HEK293 (cell line): ENCODE data around the gene COTL1.
A peak's percentile ranks its signal among the peaks of the same experiment; 100 is the strongest.
"Not testable (repeated sequence)": the region's sequence is repeated elsewhere in the genome, so short reads cannot be mapped to it uniquely, and the experiment has no call there.

Experiments used
- CTCF ChIA-PET: fragments of 350-600 bp; formaldehyde crosslinking; extraction: SDS; loops from one replicate; lab custom pipeline; 2021; ENCODE audit warnings: antibody characterized with exemption; lab: Yijun Ruan, JAX
- POLR2A ChIA-PET: fragments of 300-600 bp; formaldehyde crosslinking; extraction: SDS; loops from one replicate; lab custom pipeline; 2020; ENCODE audit warnings: antibody characterized with exemption, inconsistent platforms; lab: Yijun Ruan, JAX
- H3K27ac ChIP-seq: fragments of 200-500 bp; sonication (Bioruptor generic); 2 replicates; pipeline ENCODE4 v1.5.1; 2014; ENCODE audit warnings: low read depth, low read length, control low read depth, inconsistent platforms; ENCODE audit errors: extremely low read depth
- H3K36me3 ChIP-seq, 2 experiments: fragments of 200-500 bp in 1 of 2; sonication (Bioruptor generic) in 1 of 2; 1 replicate in 1 of 2; 2 replicates in 1 of 2; pipeline ENCODE4 v1.5.1; 2014 to 2017; ENCODE audit warnings: inconsistent platforms in 2 of 2, low read length in 2 of 2; ENCODE audit not compliant: control insufficient read depth in 2 of 2, insufficient read depth in 1 of 2
- H3K4me1 ChIP-seq: fragments of 200-500 bp; sonication (Bioruptor generic); 2 replicates; pipeline ENCODE4 v1.5.1; 2014; ENCODE audit warnings: mild to moderate bottlenecking, low read length, inconsistent platforms; ENCODE audit not compliant: control insufficient read depth, insufficient read depth
- H3K4me3 ChIP-seq: 2 replicates; pipeline ENCODE4 v1.5.1; 2011; ENCODE audit warnings: low read depth, mild to moderate bottlenecking, control low read depth, low read length, moderate library complexity
- H3K9me3 ChIP-seq: fragments of 200-500 bp; sonication (Bioruptor generic); 2 replicates; pipeline ENCODE4 v1.5.1; 2014; ENCODE audit warnings: low read depth, low read length, inconsistent platforms; ENCODE audit not compliant: control insufficient read depth, insufficient read depth
- BCL11B ChIP-seq: fragments of 450-650 bp; formaldehyde crosslinking; IDR thresholded peaks from 2 replicates; pipeline ENCODE4 v1.5.1; 2016; ENCODE audit warnings: low read depth, missing biosample characterization, missing genetic modification characterization
- EGR2 ChIP-seq: fragments of 450-650 bp; formaldehyde crosslinking; IDR thresholded peaks from 2 replicates; pipeline ENCODE4 v1.5.1; 2016; ENCODE audit warnings: low read depth, missing biosample characterization, missing genetic modification characterization
- GFI1B ChIP-seq: fragments of 450-650 bp; formaldehyde crosslinking; IDR thresholded peaks from 2 replicates; pipeline ENCODE4 v1.5.1; 2016; ENCODE audit warnings: missing biosample characterization, missing genetic modification characterization
- ZBTB1 ChIP-seq: fragments of 450-650 bp; formaldehyde crosslinking; IDR thresholded peaks from 2 replicates; pipeline ENCODE4 v1.5.1; 2016; ENCODE audit warnings: missing biosample characterization, missing genetic modification characterization
- ZBTB20 ChIP-seq: fragments of 450-650 bp; formaldehyde crosslinking; IDR thresholded peaks from 2 replicates; pipeline ENCODE4 v1.5.1; 2016; ENCODE audit warnings: missing biosample characterization, missing genetic modification characterization
- ZFHX2 ChIP-seq: fragments of 450-650 bp; formaldehyde crosslinking; conservative IDR thresholded peaks from 2 replicates; pipeline ENCODE4 v1.5.1; 2016; ENCODE audit warnings: missing biosample characterization, missing genetic modification characterization
- ZFP37 ChIP-seq: fragments of 450-650 bp; formaldehyde crosslinking; IDR thresholded peaks from 2 replicates; pipeline ENCODE4 v1.5.1; 2016; ENCODE audit warnings: missing biosample characterization, missing genetic modification characterization
- ZNF184 ChIP-seq: fragments of 450-650 bp; IDR thresholded peaks from 2 replicates; pipeline ENCODE4 v1.5.1; 2018; ENCODE audit warnings: missing biosample characterization, mild to moderate bottlenecking, missing genetic modification characterization
- ZNF248 ChIP-seq: fragments of 450-650 bp; formaldehyde crosslinking; IDR thresholded peaks from 2 replicates; pipeline ENCODE4 v1.5.1; 2017; ENCODE audit warnings: missing biosample characterization, missing genetic modification characterization
- ZNF324 ChIP-seq: fragments of 450-650 bp; formaldehyde crosslinking; IDR thresholded peaks from 2 replicates; pipeline ENCODE4 v1.5.1; 2016; ENCODE audit warnings: missing biosample characterization, missing genetic modification characterization
- ZNF354C ChIP-seq: fragments of 450-650 bp; formaldehyde crosslinking; IDR thresholded peaks from 2 replicates; pipeline ENCODE4 v1.5.1; 2016; ENCODE audit warnings: missing biosample characterization, missing genetic modification characterization, low read depth, borderline replicate concordance
- ZNF391 ChIP-seq: fragments of 450-650 bp; formaldehyde crosslinking; IDR thresholded peaks from 2 replicates; pipeline ENCODE4 v1.5.1; 2016; ENCODE audit warnings: low read depth, missing biosample characterization, missing genetic modification characterization, borderline replicate concordance
- ZNF404 ChIP-seq: fragments of 450-650 bp; formaldehyde crosslinking; IDR thresholded peaks from 2 replicates; pipeline ENCODE4 v1.5.1; 2017; ENCODE audit warnings: missing biosample characterization, missing genetic modification characterization
- ZNF707 ChIP-seq: fragments of 450-650 bp; formaldehyde crosslinking; IDR thresholded peaks from 2 replicates; pipeline ENCODE4 v1.5.1; 2016; ENCODE audit warnings: missing biosample characterization, missing genetic modification characterization
- ZSCAN23 ChIP-seq: fragments of 450-650 bp; formaldehyde crosslinking; IDR thresholded peaks from 2 replicates; pipeline ENCODE4 v1.5.1; 2016; ENCODE audit warnings: missing biosample characterization, missing genetic modification characterization
- TF ChIP-seq, protein P1 (sequence below): fragments of 450-650 bp; formaldehyde crosslinking; IDR thresholded peaks from 2 replicates; pipeline ENCODE4 v1.5.1; 2016; ENCODE audit warnings: missing biosample characterization, missing genetic modification characterization
- TF ChIP-seq, protein P2 (sequence below): fragments of 450-650 bp; IDR thresholded peaks from 2 replicates; pipeline ENCODE4 v1.5.1; 2018; ENCODE audit warnings: missing biosample characterization, mild to moderate bottlenecking, missing genetic modification characterization
- TF ChIP-seq, protein P3 (sequence below): fragments of 450-650 bp; formaldehyde crosslinking; IDR thresholded peaks from 2 replicates; pipeline ENCODE4; 2016; ENCODE audit warnings: missing biosample characterization, missing genetic modification characterization
- TF ChIP-seq, protein P4 (sequence below): fragments of 450-650 bp; formaldehyde crosslinking; IDR thresholded peaks from 2 replicates; pipeline ENCODE4 v1.5.1; 2016; ENCODE audit warnings: missing biosample characterization, missing genetic modification characterization

The COTL1 gene

DNA sequence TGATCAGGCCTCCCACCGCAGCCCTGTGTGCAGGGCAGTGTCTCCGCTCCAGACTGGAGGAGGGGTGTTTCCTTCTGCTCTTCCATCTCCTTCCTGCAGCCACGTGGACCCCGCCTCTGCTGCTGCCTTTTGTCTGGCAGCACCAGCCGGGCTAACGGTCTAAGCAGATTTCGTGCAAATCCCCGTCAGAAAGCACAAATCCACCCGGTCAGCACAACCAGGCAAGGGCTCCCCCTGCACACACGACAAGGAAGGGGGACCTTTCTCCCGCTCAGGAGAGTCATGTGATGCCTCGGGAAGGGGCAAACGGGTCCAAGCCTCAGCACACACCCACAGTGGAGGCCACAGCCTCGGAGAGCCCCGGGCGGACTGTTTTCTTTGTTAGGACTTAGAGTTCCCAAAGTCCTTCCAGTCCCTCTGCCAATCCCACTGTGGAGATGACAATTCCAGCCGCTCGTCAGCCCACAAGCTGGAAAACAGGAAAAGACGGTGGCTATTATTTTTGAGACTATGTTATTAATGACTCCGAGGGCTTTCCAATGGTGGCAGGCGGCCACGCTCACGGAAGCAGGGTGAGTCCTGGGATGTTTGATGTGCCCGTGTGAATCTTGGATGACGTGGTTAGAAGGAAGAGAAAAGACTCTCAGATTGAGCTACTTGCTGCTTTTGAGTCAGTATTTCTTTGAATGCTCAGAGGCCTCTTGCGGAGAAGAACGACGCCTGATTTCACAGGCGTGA, 90.9 kb downstream of the COTL1 start:
- no peak overlapping the region for H3K4me3 ChIP-seq
- TF ChIP-seq, protein P1, sequence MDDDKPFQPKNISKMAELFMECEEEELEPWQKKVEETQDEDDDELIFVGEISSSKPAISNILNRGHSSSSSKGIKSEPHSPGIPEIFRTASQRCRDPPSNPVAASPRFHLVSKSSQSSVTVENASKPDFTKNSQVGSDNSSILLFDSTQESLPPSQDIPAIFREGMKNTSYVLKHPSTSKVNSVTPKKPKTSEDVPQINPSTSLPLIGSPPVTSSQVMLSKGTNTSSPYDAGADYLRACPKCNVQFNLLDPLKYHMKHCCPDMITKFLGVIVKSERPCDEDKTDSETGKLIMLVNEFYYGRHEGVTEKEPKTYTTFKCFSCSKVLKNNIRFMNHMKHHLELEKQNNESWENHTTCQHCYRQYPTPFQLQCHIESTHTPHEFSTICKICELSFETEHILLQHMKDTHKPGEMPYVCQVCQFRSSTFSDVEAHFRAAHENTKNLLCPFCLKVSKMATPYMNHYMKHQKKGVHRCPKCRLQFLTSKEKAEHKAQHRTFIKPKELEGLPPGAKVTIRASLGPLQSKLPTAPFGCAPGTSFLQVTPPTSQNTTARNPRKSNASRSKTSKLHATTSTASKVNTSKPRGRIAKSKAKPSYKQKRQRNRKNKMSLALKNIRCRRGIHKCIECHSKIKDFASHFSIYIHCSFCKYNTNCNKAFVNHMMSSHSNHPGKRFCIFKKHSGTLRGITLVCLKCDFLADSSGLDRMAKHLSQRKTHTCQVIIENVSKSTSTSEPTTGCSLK (tag by site-specific recombination): no peak
- TF ChIP-seq ZNF184 (tag by site-specific recombination) (no peak), ZBTB1 (no peak), ZNF391 (tag by site-specific recombination) (no peak), ZSCAN23 (tag by site-specific recombination) (no peak), ZNF248 (tag by site-specific recombination) (no peak), ZNF707 (tag by site-specific recombination) (no peak), BCL11B (tag by site-specific recombination) (no peak), GFI1B (tag by site-specific recombination) (no peak), ZNF324 (no peak), ZFP37 (tag by site-specific recombination) (no peak), ZNF404 (tag by site-specific recombination) (no peak), ZBTB20 (tag by site-specific recombination) (no peak), ZNF354C (tag by site-specific recombination) (no peak)
- TF ChIP-seq, protein P2, sequence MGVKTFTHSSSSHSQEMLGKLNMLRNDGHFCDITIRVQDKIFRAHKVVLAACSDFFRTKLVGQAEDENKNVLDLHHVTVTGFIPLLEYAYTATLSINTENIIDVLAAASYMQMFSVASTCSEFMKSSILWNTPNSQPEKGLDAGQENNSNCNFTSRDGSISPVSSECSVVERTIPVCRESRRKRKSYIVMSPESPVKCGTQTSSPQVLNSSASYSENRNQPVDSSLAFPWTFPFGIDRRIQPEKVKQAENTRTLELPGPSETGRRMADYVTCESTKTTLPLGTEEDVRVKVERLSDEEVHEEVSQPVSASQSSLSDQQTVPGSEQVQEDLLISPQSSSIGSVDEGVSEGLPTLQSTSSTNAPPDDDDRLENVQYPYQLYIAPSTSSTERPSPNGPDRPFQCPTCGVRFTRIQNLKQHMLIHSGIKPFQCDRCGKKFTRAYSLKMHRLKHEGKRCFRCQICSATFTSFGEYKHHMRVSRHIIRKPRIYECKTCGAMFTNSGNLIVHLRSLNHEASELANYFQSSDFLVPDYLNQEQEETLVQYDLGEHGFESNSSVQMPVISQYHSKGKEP (tag by site-specific recombination): no peak
- TF ChIP-seq, protein P3, sequence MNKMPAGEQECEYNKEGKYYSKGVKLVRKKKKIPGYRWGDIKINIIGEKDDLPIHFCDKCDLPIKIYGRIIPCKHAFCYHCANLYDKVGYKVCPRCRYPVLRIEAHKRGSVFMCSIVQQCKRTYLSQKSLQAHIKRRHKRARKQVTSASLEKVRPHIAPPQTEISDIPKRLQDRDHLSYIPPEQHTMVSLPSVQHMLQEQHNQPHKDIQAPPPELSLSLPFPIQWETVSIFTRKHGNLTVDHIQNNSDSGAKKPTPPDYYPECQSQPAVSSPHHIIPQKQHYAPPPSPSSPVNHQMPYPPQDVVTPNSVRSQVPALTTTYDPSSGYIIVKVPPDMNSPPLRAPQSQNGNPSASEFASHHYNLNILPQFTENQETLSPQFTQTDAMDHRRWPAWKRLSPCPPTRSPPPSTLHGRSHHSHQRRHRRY: no peak
- TF ChIP-seq, protein P4, sequence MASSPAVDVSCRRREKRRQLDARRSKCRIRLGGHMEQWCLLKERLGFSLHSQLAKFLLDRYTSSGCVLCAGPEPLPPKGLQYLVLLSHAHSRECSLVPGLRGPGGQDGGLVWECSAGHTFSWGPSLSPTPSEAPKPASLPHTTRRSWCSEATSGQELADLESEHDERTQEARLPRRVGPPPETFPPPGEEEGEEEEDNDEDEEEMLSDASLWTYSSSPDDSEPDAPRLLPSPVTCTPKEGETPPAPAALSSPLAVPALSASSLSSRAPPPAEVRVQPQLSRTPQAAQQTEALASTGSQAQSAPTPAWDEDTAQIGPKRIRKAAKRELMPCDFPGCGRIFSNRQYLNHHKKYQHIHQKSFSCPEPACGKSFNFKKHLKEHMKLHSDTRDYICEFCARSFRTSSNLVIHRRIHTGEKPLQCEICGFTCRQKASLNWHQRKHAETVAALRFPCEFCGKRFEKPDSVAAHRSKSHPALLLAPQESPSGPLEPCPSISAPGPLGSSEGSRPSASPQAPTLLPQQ: no peak
- TF ChIP-seq, all 188 proteins: peak for 0
- ChIA-PET POLR2A (interaction anchor here (0.6 kb wide), 1 partner anchor 92 kb away, joined by 9 read pairs; no protein-coding TSS in a partner anchor), CTCF (interaction anchor here (0.6 to 2.1 kb wide), 3 partner anchors 16 to 223 kb away, joined by 3 to 10 read pairs (median 8); no protein-coding TSS in a partner anchor)
- Histone ChIP-seq H3K27ac (no peak overlapping the region), H3K36me3 (no peaks in the 10 kb centered on the region), H3K9me3 (no peaks in the 10 kb centered on the region), H3K4me1 (no peaks in the 10 kb centered on the region)

DNA sequence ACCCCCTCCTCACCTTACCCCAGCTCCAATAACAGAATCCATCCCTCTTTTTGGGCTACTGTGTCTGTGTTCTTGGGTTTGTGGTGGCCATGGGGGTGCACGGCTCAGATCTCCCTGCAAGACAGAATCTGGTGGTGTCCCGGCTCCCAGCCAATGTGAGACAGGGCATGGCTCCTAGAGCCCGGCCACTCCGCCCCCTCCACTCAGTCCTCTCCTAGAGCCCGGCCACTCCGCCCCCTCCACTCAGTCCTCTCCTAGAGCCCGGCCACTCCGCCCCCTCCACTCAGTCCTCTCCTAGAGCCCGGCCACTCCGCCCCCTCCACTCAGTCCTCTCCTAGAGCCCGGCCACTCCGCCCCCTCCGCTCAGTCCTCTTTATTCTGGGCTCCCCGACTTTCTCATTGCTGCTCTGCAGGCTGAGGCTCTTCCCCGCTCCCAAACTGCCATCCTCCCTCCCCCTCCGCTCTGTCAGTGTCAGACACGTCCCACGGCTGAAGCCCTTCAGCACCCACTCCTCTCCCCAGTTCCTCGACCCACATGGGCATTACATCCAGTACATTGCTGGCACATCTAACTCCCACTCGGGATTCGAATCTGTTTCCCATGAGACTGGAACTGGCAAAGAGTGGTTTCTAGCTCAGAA, 92.8 kb downstream of the COTL1 start:
- POLR2A ChIA-PET, H3K9me3 ChIP-seq, H3K36me3 ChIP-seq, H3K27ac ChIP-seq, H3K4me1 ChIP-seq, H3K4me3 ChIP-seq: not testable (repeated sequence)
- CTCF ChIA-PET: interaction anchor here (0.6 to 1.0 kb wide), 3 partner anchors 97 to 187 kb away, joined by 3 to 4 read pairs (median 3); no protein-coding TSS in a partner anchor
- TF ChIP-seq EGR2 (tag by site-specific recombination) (peak; percentile 79), ZFHX2 (tag by site-specific recombination) (peak; percentile 69)
